H9 (cell line): ENCODE results near the gene PIK3R5. TPM values are rescaled to one million over a fixed set of nuclear protein-coding genes. Genes with fewer than 3 reads are reported as not detected.

Source experiments
- DNase-seq: peaks from one replicate; pipeline ENCODE4 v3.0.0-alpha.2; 2017
- H2AFZ ChIP-seq: one replicate; pipeline ENCODE4 v1.6.1; 2013; ENCODE audit warnings: mild to moderate bottlenecking, low read length, control low read depth, moderate library complexity
- H2AK5ac ChIP-seq: 2 replicates; pipeline ENCODE4 v1.6.1; 2013; ENCODE audit warnings: low read length, control low read depth, mixed read lengths; ENCODE audit not compliant: insufficient read length
- H2BK120ac ChIP-seq: one replicate; pipeline ENCODE4 v1.6.1; 2013; ENCODE audit warnings: low read depth, mild to moderate bottlenecking, low read length, control low read depth, inconsistent platforms; ENCODE audit not compliant: poor library complexity, severe bottlenecking
- H2BK12ac ChIP-seq: 2 replicates; pipeline ENCODE4 v1.6.1; 2013; ENCODE audit warnings: low read length, control low read depth, mixed read lengths, low read depth; ENCODE audit not compliant: insufficient read length
- H2BK15ac ChIP-seq: 2 replicates; pipeline ENCODE4 v1.6.1; 2013; ENCODE audit warnings: low read depth, low read length, control low read depth
- H2BK20ac ChIP-seq: one replicate; pipeline ENCODE4 v1.6.1; 2013; ENCODE audit warnings: low read depth, mild to moderate bottlenecking, low read length, control low read depth, inconsistent platforms; ENCODE audit not compliant: poor library complexity, severe bottlenecking
- H2BK5ac ChIP-seq: 2 replicates; pipeline ENCODE4 v1.6.1; 2013; ENCODE audit warnings: low read length, control low read depth, mixed read lengths; ENCODE audit not compliant: insufficient read length
- H3K14ac ChIP-seq: 2 replicates; pipeline ENCODE4 v1.6.1; 2013; ENCODE audit warnings: low read length, control low read depth; ENCODE audit not compliant: insufficient read depth
- H3K18ac ChIP-seq: 2 replicates; pipeline ENCODE4 v1.6.1; 2013; ENCODE audit warnings: low read depth, mild to moderate bottlenecking, mixed read lengths, low read length, control low read depth; ENCODE audit not compliant: insufficient read length
- H3K23ac ChIP-seq: 2 replicates; pipeline ENCODE4 v1.6.1; 2013; ENCODE audit warnings: low read length, control low read depth, mixed read lengths, low read depth; ENCODE audit not compliant: insufficient read length
- H3K23me2 ChIP-seq: 2 replicates; pipeline ENCODE4 v1.6.1; 2013; ENCODE audit warnings: low read depth, mild to moderate bottlenecking, mixed read lengths, low read length, control low read depth; ENCODE audit not compliant: insufficient read length, poor library complexity, severe bottlenecking
- H3K27ac ChIP-seq: 2 replicates; pipeline ENCODE4 v1.5.1; 2013; ENCODE audit warnings: low read length, control low read depth, mixed read lengths, low read depth; ENCODE audit not compliant: insufficient read length
- H3K27me3 ChIP-seq: 2 replicates; pipeline ENCODE4 v1.6.1; 2013; ENCODE audit warnings: low read length, control low read depth, inconsistent platforms; ENCODE audit not compliant: insufficient read depth
- H3K4ac ChIP-seq: 2 replicates; pipeline ENCODE4 v1.6.1; 2013; ENCODE audit warnings: low read depth, mild to moderate bottlenecking, control low read depth, inconsistent platforms, low read length, moderate library complexity
- H3K4me1 ChIP-seq: 2 replicates; pipeline ENCODE4 v1.6.1; 2013; ENCODE audit warnings: low read length, control low read depth, inconsistent platforms; ENCODE audit not compliant: insufficient read depth
- H3K4me2 ChIP-seq: 2 replicates; pipeline ENCODE4 v1.6.1; 2013; ENCODE audit warnings: low read length, control low read depth, mixed read lengths; ENCODE audit not compliant: insufficient read length, insufficient read depth
- H3K56ac ChIP-seq: 2 replicates; pipeline ENCODE4 v1.6.1; 2013; ENCODE audit warnings: low read depth, mild to moderate bottlenecking, mixed read lengths, low read length, control low read depth; ENCODE audit not compliant: insufficient read length
- H3K79me1 ChIP-seq: 2 replicates; pipeline ENCODE4 v1.6.1; 2013; ENCODE audit warnings: low read depth, mild to moderate bottlenecking, moderate library complexity, low read length, control low read depth, inconsistent platforms; ENCODE audit not compliant: insufficient read depth, poor library complexity, severe bottlenecking
- H3K79me2 ChIP-seq: 2 replicates; pipeline ENCODE4 v1.6.1; 2013; ENCODE audit warnings: low read length, control low read depth, inconsistent platforms; ENCODE audit not compliant: insufficient read depth
- H3K9ac ChIP-seq: 2 replicates; pipeline ENCODE4 v1.6.1; 2013; ENCODE audit warnings: low read length, control low read depth, mixed read lengths; ENCODE audit not compliant: insufficient read length; ENCODE audit errors: extremely low read depth
- H3K9me3 ChIP-seq: one replicate; pipeline ENCODE4 v1.6.1; 2013; ENCODE audit warnings: low read depth, low read length, inconsistent platforms; ENCODE audit not compliant: control insufficient read depth
- H3T11ph ChIP-seq: one replicate; pipeline ENCODE4 v1.6.1; 2013; ENCODE audit warnings: mild to moderate bottlenecking, low read length, control low read depth, inconsistent platforms
- H4K20me1 ChIP-seq: one replicate; pipeline ENCODE4 v1.6.1; 2013; ENCODE audit not compliant: control insufficient read depth, insufficient read length, insufficient read depth
- H4K5ac ChIP-seq: 2 replicates; pipeline ENCODE4 v1.6.1; 2013; ENCODE audit warnings: low read depth, mild to moderate bottlenecking, mixed read lengths, low read length, control low read depth; ENCODE audit not compliant: insufficient read length
- H4K8ac ChIP-seq: replicated peaks from 2 replicates; pipeline ENCODE4 v1.6.1; 2013; ENCODE audit warnings: low read length, control low read depth, mixed read lengths, low read depth; ENCODE audit not compliant: insufficient read length
- H4K91ac ChIP-seq: 2 replicates; pipeline ENCODE4 v1.6.1; 2013; ENCODE audit warnings: low read depth, mild to moderate bottlenecking, moderate library complexity, mixed read lengths, low read length, control low read depth; ENCODE audit not compliant: insufficient read length
- H3K27ac Mint-ChIP-seq, 3 experiments: 2 replicates in 2 of 3; 3 replicates in 1 of 3; pipeline ENCODE4 v1.8.0; 2020 to 2021; ENCODE audit warnings: mixed read lengths in 3 of 3, mild to moderate bottlenecking in 1 of 3, moderate library complexity in 1 of 3
- H3K27me3 Mint-ChIP-seq: 2 replicates; pipeline ENCODE4 v1.8.0; 2021; ENCODE audit warnings: low read depth, mild to moderate bottlenecking, moderate library complexity, mixed read lengths
- H3K36me3 Mint-ChIP-seq, 3 experiments: 2 replicates in 2 of 3; 3 replicates in 1 of 3; pipeline ENCODE4 v1.8.0; 2020 to 2021; ENCODE audit warnings: low read depth in 3 of 3, mixed read lengths in 3 of 3; ENCODE audit not compliant: insufficient read depth in 1 of 3
- H3K4me1 Mint-ChIP-seq, 2 experiments: 2 replicates each; pipeline ENCODE4 v1.8.0; 2020; ENCODE audit warnings: mixed read lengths in 2 of 2
- H3K4me3 Mint-ChIP-seq, 2 experiments: 2 replicates in 1 of 2; 3 replicates in 1 of 2; pipeline ENCODE4 v1.8.0; 2020 to 2021; ENCODE audit warnings: mild to moderate bottlenecking in 2 of 2, mixed read lengths in 2 of 2, moderate library complexity in 1 of 2
- H3K9me3 Mint-ChIP-seq, 2 experiments: 2 replicates in 1 of 2; 3 replicates in 1 of 2; pipeline ENCODE4 v1.8.0; 2020; ENCODE audit warnings: mild to moderate bottlenecking in 2 of 2, mixed read lengths in 2 of 2, moderate library complexity in 1 of 2
- WGBS: extraction: QIAGEN DNeasy Blood & Tissue Kit; methylation state at CpG from one replicate; pipeline ENCODE4 v1.1.7; 2013; ENCODE audit warnings: missing lambda C conversion rate, low lambda C conversion rate, mixed read lengths; ENCODE audit not compliant: insufficient read length; ENCODE audit errors: extremely low coverage; 5-methylcytosine and 5-hydroxymethylcytosine counted together
- total RNA-seq: library from RNA; stranded (reverse); gene quantifications from 2 replicates; pipeline ENCODE4 v1.2.1, GENCODE V29; 2021
- TF ChIP-seq, protein P1 (sequence below): fragments of 200-600 bp; sonication (generic); conservative IDR thresholded peaks from 3 replicates; pipeline ENCODE4 v1.8.0; 2021; ENCODE audit warnings: antibody characterized with exemption, mild to moderate bottlenecking

PIK3R5 gene
- total RNA-seq, 1 experiment from 2014 or later = 1.4 TPM

DNA sequence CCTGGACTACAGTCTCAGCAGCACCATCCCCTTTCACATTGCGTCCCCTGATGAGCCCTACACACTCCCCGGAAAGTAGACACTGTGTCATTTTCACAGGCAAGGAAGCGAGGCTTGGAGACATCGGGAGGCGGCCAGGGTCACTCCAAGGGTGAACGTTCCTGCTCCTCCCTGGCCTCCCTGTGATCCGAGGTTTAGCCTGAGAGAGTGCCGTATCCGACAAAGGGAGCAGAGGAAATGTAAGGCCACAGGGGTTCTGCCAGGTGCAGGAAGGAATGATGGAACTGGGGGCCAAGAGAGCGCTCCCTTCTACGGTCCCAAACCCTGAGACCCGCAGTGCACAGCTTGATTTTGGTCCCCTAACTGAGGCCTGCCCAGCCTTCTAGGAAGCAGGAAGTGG lies 90.1 kb downstream of the PIK3R5 start:
- H3K4me2 ChIP-seq = no peak overlapping the region
- H4K5ac ChIP-seq = no peak overlapping the region
- H4K8ac ChIP-seq = no peak overlapping the region
- no peaks in the 10 kb centered on the region for H3K27me3 ChIP-seq
- H3K14ac ChIP-seq = no peak overlapping the region
- H2BK15ac ChIP-seq = no peak overlapping the region
- H3K27ac ChIP-seq = no peak overlapping the region
- TF ChIP-seq, protein P1, sequence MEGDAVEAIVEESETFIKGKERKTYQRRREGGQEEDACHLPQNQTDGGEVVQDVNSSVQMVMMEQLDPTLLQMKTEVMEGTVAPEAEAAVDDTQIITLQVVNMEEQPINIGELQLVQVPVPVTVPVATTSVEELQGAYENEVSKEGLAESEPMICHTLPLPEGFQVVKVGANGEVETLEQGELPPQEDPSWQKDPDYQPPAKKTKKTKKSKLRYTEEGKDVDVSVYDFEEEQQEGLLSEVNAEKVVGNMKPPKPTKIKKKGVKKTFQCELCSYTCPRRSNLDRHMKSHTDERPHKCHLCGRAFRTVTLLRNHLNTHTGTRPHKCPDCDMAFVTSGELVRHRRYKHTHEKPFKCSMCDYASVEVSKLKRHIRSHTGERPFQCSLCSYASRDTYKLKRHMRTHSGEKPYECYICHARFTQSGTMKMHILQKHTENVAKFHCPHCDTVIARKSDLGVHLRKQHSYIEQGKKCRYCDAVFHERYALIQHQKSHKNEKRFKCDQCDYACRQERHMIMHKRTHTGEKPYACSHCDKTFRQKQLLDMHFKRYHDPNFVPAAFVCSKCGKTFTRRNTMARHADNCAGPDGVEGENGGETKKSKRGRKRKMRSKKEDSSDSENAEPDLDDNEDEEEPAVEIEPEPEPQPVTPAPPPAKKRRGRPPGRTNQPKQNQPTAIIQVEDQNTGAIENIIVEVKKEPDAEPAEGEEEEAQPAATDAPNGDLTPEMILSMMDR = no peak
- peaks cover 7% of the 10 kb centered on the region; the same call in 1 of the 2 replicates for H3K27me3 Mint-ChIP-seq
- no CpG with 5 or more reads among the region's 12 CpGs for WGBS
- H4K20me1 ChIP-seq = no peaks in the 10 kb centered on the region
- no peak overlapping the region for H3K4me3 Mint-ChIP-seq
- no peaks in the 10 kb centered on the region for H3K23me2 ChIP-seq
- peak; percentile 52 for DNase-seq
- H4K91ac ChIP-seq = no peak overlapping the region
- no peak overlapping the region for H2BK120ac ChIP-seq
- H2BK20ac ChIP-seq = no peak overlapping the region
- no peak overlapping the region for H3T11ph ChIP-seq
- H3K79me1 ChIP-seq = no peaks in the 10 kb centered on the region
- no peak overlapping the region for H3K4ac ChIP-seq
- no peak overlapping the region for H2BK12ac ChIP-seq
- no peaks in the 10 kb centered on the region for H3K79me2 ChIP-seq
- no peaks in the 10 kb centered on the region; a peak in 1 of 5 replicates for H3K9me3 Mint-ChIP-seq
- H3K23ac ChIP-seq = no peak overlapping the region
- no peak overlapping the region for H2BK5ac ChIP-seq
- H3K9ac ChIP-seq = no peak overlapping the region
- peaks cover 18 to 26% of the 10 kb centered on the region in 2 experiments for H3K4me1 Mint-ChIP-seq
- no peaks in the 10 kb centered on the region for H3K9me3 ChIP-seq
- H3K27ac Mint-ChIP-seq = no peak overlapping the region; a peak in 1 of 7 replicates
- H2AFZ ChIP-seq = no peak overlapping the region
- no peaks in the 10 kb centered on the region; a peak in 1 of 7 replicates for H3K36me3 Mint-ChIP-seq
- peaks cover 5% of the 10 kb centered on the region; the same call in 1 of the 2 replicates for H3K4me1 ChIP-seq
- no peak overlapping the region for H2AK5ac ChIP-seq
- no peak overlapping the region for H3K56ac ChIP-seq
- H3K18ac ChIP-seq = no peak overlapping the region
